ENCODE data around the gene HS3ST3A1.

HS3ST3A1 gene
- total RNA-seq: 0.62 to 0.74 reads per million in 2 donors

DNA sequence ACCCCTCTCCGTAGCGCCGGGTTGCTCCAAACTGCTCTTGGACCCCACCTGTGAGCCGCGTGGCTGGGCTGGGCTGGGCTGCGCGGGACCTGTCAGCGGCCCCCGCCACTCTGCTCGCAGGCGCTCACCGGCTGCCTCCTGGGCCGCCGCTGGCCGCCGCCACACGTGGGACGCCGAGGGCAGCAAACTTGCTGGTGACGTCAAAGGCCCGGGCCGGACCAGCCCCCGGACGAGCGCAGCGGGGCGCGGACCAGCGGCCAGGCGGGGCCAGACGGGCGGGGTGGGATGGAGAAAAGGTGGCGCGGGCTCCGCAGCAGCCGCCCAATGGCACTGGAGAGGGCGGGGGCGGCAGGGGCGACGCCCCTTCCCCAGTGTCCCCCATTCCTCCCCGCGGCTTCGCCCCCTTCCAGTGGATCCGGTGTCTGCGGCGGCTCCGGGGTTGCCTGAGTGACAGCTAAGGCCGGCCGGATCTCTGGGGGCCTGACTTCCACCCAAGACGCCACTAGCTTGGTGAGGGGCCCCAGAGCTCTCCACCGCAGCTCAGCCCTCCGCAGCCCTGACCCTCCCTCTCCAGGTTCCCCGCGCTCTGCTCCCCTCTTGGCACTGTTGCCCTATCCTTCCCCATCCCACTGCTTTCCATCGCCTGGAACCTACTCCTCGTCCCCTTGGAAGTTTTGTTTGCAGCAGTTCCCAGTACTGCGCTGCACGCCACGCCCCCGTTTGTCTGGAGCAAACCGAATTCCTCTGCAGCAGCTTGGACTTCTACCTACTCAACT is at the start of gene HS3ST3A1:
TSS of gene HS3ST3A1 (minus strand) at position 154 of the 776 bp plus-strand sequence. CDS start 800 bp downstream, outside the sequence.
- peak in 1 of 5 experiments; percentile 20 for DNase-seq

GRCh38 chr17:13650096-13650675 is 48.5 kb upstream of the HS3ST3A1 start:
- no peak for DNase-seq

DNA sequence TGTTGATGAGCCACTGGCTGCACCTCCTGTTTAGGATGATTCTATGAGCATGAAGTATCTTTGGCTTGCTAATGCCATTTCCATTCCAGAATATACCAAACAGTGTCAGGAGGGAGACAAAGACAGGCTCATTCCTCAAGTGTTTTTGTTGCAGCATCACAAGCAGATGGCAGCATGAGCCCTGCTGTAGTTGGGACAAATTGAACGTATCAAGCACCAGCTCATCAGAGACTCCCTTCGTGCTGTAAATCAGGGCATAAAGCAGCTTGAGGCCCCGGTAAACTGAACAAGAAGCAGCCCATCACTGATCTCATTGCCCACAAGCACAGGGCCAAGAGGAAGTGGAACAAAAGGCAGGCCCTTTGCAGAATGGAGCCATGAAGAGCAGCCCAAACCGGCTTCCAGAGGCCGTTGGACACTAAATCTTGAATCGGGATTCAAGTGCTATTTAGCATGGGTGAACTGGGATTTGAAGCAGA is 45.9 kb upstream of the HS3ST3A1 start:
- peak in 1 of 5 experiments; percentile 24 for DNase-seq

GRCh38 chr17:13646969-13647542 is 45.3 kb upstream of the HS3ST3A1 start:
- no peak for DNase-seq

DNA sequence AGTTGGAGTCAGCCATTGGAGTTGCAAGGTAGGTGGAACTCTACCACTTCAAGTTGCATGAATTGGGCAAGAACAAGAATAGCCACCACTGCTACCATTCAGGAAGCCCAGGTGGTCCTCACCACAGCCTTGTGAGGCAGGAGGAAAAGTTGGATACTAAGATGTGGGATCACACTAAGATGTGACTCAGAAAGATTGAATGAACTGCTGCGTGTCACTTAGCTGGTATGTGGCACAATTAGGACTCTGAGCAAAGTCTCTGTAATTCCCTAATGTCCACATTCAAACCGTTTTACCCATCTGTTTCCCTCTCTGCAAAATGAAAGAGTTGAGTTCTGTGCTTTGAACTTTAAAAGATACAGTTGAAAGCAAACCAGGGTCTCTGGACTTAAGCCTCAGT is 44.7 kb upstream of the HS3ST3A1 start:
- DNase-seq: no peak

DNA sequence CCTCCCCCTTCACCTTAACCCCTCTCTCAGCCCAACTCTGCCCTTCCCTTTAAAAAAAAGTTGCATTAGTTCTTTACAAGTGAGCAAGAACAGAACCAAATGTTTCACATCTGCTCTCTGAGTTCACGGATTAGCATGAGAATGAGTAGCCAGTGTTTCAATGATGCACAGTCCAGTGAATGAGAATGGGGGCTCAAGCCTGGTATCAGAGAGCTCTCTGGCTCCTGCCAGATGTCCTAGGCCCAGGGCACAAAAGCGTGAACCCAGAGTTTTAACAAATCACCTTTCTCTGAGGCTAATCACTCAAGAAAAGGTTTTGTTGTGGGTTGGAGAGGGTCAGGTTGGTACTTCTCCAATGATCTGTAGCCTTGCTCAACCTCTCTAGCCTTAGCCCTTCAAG is 41.5 kb upstream of the HS3ST3A1 start:
- DNase-seq: no peak

DNA sequence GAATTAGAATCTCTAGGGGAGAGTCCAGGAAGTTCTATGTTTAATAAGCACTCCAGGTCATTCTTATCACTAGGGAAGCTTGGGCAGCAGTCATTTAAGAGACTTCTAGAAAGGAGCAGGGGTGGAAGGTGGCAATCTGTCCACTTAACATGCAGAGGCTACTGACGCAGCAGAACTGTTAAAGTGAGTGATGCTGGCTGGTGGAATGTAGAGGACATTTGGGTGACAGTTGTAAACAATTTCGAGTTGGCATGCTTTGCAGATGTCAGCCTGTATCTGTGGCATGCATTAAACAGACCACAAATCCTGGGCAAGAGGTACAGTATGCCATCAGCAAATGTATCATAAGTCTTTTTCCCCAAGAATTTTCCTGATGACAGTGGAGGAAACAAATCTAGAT is 40.5 kb upstream of the HS3ST3A1 start:
- no peak for DNase-seq

GRCh38 chr17:13640551-13640950 is 38.8 kb upstream of the HS3ST3A1 start:
- DNase-seq: no peak

DNA sequence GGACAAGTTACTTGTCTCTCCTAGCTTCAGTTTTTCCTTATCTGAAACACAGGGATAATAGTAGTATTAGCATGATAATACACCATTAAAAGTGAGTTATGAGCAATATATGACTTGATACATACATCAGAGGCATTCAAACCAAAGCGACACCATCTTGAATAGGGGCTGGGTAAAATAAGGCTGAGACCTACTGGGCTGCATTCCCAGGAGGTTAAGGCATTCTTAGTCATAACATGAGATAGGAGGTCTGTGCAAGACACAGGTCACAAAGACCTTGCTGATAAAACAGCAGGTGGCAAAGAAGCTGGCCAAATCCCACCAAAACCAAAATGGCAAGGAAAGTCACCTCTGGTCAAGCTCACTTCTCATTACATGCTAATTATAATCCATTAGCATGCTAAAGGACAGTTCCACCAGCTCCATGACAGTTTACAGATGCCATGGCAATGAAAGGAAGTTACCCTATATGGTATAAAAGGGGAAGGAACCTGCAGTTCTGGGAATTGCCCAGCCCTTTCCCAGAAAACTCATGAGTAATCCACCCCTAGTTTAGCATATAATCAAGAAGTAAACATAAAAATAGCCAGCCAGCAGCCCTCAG is 37.2 kb upstream of the HS3ST3A1 start:
- no peak for DNase-seq

DNA sequence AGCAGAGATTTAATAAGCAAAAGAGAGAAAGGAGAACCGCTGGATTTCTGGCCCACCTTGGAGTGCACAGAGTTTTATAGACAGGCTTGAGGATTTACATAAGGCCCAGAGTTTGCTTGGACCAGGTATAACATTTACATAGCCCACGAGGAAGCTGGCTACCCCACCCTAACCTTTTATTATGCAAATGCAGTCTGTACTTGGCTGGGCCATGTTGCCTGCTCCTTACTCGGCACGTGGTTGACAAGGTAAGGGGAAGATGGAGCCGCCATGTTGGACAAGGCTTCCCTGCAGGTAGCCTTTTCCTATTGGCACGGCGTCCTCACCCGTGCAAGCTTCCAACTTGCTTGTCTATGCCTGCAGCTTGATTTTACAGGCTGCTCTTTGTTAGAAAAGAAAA is 35.2 kb upstream of the HS3ST3A1 start:
- DNase-seq: no peak

GRCh38 chr17:13635951-13636350 is 34.2 kb upstream of the HS3ST3A1 start:
- no peak for DNase-seq

- DNase-seq: no peak
Observed at GRCh38 chr17:13634021-13634420, 32.3 kb upstream of the HS3ST3A1 start.

- DNase-seq: no peak
Observed at GRCh38 chr17:13631529-13631928, 29.8 kb upstream of the HS3ST3A1 start.

DNA sequence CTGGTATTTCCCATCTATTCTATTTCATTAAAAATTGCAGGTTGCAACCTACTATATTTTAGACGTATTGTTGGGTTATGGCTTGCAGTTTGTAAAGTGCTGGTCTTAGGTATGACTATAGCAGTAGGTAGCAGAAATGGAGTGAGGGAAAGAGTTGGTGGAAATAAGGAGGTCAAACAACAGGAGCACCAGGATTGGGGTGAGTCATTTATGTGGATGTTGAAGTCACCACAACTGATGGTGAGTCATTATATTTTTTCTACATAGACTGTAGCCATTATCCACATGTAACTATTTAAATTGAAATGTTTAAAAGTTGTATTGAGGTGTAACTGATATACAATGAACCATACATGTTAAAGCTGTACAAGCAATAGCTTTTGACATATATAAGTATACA is 25.0 kb upstream of the HS3ST3A1 start:
- no peak for DNase-seq

DNA sequence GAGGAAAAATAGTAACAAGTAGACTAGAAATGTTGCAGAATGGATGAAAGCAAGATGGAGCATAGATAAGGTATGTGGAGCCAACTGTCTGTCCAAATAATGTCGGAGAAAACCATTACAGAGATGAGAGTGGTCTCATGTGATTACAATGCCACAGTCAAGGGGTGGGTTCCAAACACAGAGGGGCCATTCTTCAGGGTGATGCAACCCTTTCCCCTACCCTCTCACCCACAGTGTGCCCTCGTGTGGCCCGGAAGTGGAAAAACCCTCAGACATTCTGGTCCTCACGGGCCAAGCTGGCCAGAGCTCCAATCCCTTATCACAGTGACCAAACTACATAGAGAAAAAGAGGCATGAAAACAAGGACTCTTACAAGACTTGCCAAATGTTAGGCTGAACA is 17.7 kb upstream of the HS3ST3A1 start:
- DNase-seq: no peak

DNA sequence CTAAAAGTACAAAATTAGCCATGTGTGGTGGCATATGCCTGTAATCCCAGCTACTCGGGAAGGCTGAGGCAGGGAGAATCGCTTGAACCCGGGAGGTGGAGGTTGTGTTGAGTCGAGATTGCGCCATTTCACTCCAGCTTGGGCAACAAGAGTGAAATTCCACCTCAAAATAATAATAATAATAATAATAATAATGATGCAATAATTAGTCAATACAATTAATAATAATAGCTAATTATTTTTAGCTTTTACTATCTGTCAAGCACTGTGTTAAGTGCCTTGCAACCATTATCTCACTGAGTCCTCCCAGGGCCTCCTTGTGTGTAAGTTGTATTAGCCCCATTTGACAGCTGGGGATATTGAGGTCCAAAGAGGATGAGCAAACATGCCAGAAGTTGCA is 14.3 kb upstream of the HS3ST3A1 start:
- DNase-seq: no peak

- no peak for DNase-seq
Observed at GRCh38 chr17:13609941-13610340, 8.2 kb upstream of the HS3ST3A1 start.

- DNase-seq: peak in 1 of 5 experiments; percentile 26
Observed at GRCh38 chr17:13601322-13601775, 380 bp downstream of the HS3ST3A1 start.

DNA sequence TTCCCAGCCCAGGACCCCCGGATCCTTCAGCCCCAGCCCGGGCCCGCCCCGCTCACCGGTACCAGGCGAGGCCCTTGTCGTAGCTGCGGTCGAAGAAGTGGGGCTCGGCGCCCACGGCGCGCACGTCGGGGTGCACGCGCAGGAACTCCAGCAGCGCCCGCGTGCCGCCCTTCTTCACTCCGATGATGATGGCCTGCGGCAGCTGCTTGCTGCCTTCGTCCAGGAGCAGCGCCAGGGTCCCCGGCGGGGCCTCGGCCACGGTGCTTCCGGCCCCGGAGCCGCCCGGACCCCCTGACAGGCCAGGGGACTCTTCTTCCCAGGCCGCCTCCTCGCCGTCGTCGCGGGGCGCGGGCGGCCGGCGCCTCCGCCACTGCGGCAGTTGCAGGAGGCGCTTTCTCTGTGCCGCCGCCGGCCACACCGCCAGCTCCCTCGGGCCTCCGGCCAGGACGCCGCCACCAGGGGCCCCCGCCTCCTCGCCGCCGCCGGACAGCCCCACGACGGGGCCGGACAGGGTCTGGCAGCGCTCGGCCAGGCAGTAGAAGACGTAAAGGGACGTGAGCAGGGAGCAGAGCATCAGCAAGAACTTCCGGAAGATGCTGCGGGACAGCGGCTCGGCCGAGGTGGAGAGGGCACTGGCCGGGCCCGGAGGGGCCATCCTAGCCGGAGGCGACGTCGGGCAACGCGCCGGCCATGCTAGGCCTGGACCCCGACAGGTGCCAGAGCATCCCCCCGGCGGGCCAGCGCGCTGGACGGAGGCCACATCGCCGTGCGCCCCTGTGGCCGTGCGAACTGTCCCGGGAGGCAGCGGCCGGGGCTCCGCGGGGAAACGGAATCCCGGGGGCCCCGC is 1.0 kb downstream of the HS3ST3A1 start:
- no peak for DNase-seq

DNA sequence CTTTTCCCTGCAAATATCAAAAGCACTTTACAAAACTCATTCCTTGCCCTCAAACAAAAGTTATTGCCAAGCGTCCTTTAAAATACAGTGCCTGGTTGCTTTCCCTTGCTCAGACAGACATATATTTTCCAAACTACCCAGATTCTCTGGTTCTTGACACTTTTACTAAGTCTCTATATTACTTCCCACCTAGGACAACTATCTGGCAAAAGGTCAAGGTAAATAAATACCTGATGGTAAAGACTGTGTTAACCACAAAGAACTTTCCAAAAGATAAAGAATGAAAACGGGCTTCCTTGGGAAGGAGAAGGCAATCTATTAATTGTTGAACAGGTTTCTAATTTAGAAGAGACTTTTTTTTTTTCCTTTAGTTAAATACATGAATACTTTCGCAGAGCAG is 1.9 kb downstream of the HS3ST3A1 start:
- no peak for DNase-seq

DNA sequence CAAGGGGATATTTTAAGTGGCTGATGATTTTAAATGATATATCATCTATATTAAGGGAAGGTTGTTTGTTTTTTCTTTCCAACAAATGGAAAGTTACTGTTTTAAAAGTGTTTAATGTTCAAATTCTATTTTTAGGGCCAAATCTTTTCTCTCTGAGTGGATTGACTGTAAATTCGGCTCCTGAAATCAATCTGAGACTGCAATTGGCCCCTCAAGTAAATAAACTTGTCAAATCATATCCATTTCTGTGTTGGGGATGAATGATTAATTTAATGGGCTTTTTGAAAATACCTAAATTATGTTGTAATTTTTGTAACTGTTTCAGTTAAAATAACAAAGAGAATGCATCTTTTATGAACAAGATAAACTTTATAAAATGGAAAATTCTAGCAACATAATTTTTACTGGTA is 2.6 kb downstream of the HS3ST3A1 start:
- no peak for DNase-seq
